ENCODE measurements around the gene OR10H4.
"Not testable (repeated sequence)": the region's sequence is repeated elsewhere in the genome, so short reads cannot be mapped to it uniquely, and the experiment has no call there.

Gene OR10H4, protein sequence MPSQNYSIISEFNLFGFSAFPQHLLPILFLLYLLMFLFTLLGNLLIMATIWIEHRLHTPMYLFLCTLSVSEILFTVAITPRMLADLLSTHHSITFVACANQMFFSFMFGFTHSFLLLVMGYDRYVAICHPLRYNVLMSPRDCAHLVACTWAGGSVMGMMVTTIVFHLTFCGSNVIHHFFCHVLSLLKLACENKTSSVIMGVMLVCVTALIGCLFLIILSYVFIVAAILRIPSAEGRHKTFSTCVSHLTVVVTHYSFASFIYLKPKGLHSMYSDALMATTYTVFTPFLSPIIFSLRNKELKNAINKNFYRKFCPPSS

GRCh38 chr19:15948223-15949058 lies at the start of gene OR10H4:
OR10H4 (plus strand) TSS chr19:15949008; CDS start chr19:15949008, 0 bp downstream.
- DNase-seq, result no peak

DNA sequence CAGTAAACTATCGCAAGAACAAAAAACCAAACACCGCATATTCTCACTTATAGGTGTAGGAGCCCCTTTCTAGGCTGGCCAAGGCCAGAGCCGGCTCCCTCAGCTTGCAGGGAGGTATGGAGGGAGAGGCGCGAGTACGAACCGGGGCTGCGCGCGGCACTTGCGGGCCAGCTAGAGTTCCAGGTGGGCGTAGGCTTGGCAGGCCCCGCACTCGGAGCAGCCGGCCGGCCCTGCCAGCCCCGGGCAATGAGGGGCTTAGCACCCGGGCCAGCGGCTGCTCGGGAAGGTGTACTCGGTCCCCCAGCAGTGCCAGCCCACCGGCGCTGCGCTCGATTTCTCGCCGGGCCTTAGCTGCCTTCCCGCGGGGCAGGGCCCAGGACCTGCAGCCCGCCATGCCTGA lies 49.2 kb upstream of the OR10H4 start:
- DNase-seq, result not testable (repeated sequence)

GRCh38 chr19:15900032-15900431 lies 48.8 kb upstream of the OR10H4 start:
- not testable (repeated sequence) for DNase-seq

DNA sequence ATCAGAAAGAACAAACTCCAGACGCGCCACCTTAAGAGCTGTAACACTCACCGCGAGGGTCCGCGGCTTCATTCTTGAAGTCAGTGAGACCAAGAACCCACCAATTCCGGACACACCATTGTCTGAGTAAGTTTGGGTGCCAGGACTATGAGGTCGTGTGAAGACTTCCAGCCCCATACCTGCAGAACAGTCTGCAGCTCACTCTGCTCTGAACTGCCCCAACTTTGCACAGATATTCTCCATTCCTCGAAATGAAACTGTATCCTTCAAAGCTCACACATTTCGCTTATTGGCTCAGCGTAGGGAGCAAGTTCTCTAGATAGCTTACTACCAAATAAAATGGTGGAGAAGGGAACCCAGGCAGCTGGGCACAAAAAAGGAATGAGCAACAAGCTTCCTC lies 48.3 kb upstream of the OR10H4 start:
- no peak for DNase-seq

GRCh38 chr19:15902254-15902653 lies 46.6 kb upstream of the OR10H4 start:
- DNase-seq, result no peak

GRCh38 chr19:15902898-15903297 lies 45.9 kb upstream of the OR10H4 start:
- not testable (repeated sequence) for DNase-seq

DNA sequence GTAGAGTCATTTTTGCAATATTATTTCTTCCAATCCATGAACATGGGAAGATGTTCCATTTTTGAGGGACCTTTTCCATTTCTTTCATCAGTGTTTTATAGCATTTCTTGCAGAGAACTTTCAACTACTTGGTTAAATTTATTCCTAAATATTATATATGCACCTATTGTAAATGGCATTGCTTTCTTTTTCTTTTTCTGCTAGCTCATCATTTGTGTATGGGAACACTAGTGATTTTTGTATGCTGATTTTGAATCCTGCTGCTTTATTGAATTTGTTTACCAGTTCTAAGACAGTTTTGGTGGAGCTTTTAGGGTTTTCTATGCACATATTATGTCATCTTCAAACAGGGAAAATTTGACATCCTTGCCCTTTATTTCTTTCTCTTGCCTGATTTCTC lies 43.8 kb upstream of the OR10H4 start:
- DNase-seq, result no peak

DNA sequence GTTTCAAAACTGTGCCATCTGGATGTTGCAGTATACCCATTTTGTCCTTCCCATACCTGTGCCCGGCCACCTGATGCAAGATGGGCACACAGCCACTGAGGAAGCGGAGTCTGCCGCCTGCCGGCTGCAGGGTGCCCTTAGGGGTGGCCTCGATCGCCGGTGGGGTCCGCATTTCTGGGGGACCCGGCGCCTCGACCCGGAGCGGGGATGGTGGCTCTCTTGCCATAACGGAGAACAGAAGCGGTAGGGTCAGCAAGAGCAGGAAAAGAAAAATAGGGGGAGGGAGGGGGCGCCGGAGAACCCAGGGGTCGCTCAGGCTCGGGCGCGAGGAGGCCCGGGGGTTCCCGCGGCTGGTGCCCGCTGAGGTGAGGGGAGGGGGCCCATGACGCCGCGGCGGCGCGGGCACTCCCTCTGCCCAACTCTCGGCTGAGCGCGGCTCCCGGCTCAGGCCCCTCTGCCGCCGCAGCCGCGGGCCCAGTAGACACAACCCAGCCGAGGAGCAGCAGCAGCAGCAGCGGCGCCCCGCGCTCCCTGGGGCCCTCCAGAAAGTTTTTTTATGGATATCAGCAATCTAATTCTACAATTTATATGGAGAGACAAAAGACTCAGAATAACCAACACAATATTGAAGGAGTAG lies 37.1 kb upstream of the OR10H4 start:
- DNase-seq, result no peak

DNA sequence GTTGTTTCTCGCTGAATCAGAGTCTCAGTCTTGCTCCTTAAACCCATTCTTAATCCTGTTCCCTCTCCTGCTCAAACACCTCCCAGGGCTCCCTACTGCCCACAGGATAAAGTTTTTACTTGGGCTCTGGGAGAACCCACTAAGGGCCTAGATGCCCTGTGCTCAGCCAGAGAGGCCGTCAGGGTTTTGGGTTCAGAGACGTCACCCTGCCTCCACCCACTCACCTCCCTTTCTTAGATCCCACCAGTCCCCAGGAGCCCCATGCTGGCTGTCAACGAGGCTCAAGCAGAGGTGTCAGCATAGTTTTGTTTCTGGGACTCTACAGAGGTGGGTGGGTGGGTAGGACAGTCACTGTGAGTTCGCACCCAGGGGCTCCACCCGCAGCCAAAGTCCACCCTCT lies 35.4 kb upstream of the OR10H4 start:
- DNase-seq, result no peak

DNA sequence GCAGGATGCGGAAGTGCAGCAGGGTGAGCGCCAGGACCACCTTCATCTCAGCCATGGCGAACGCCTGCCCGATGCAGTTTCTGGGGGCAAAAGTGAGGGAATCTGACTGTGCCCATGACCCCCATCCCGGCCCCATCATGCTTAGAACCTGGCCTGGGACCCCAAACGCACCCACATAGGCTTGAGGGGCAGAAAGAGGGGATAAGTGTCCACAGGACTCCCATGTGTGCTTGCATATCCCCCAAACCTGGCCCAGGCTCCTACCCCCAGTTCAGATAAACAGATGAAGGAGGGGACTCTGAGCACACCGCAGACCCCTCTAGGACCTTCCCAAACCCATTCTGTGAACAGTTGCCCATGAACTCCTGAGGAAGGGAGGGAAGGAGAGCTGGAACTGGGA lies 35.0 kb upstream of the OR10H4 start:
- DNase-seq, result no peak

GRCh38 chr19:15915109-15915508 lies 33.7 kb upstream of the OR10H4 start:
- DNase-seq, result no peak

DNA sequence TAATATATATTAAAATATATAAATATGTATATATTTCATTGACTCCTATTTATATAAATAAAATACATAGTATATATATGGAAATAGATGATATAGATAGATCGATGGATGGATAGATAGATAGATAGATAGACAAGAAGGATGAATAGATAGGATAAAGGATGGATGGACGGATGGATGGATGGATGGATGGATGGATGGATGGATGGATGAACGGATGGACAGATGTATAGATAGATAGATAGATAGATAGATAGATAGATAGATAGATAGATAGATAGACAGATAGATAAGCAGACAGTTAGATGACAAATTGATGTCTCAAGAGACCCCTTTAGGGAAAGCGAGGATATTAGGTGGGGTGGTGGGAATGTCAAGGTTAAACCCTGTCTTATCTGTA lies 29.6 kb upstream of the OR10H4 start:
- no peak for DNase-seq

DNA sequence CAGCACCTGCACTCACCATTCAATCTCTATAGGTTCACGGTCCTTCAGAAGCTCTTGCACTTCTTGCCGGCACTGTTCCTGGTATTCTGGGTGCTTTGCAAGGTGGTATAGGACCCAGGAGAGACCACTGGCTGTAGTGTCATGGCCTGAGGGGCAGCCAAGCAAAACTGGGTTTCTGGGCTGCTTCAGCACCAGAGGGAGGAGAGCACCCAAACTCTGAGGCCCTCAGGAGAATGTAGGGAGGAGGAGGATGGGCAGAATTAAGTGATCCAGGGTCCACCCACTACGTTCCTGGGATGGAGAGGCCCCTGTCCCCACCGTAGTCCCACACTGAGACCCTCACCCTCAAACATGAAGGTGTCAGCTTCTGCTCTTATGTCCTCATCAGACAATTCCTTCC lies 26.8 kb upstream of the OR10H4 start:
- no peak for DNase-seq

DNA sequence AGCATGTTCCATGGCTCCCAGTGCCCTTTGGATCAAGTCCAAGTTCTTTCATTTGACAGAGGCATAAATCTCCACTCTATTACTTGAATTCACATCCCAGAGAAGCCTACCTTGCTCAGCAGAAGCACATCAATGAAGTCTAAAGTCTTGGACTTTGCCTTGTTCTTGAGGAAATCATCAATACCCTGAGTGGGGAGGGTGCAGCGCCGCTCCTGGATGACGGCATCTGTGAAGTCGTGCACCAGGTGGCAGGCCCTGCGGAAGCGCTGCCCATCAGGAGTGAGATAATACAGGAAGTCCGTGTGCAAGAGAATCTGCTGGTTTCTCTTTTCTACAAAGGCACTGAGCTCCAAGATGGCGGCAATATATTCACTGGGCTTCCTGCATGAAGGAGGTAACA lies 25.1 kb upstream of the OR10H4 start:
- DNase-seq, result no peak

DNA sequence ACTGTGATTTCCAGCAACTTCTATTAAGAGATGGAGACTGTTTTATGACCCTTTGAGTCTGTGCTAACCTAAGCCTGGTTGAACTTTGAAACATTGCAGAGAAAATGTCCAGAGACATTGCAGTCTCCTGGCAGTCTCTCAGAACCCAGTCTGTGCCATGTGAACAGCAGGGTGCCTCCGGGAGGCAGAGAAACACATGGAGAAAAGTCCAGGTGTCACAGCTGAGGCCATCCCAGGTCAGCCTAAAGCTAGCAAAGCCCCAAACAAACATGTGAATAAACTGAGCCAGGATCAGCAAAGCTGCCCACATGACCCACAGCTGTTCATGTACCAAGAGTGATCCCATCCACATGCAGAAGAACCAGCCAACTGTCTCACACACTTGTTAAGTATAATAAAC lies 22.3 kb upstream of the OR10H4 start:
- no peak for DNase-seq

- DNase-seq, result no peak
These were observed 20.5 kb upstream of the OR10H4 start for GRCh38 chr19:15928321-15928720.

- not testable (repeated sequence) for DNase-seq
These were observed 15.0 kb upstream of the OR10H4 start for GRCh38 chr19:15933761-15934331.

GRCh38 chr19:15934332-15935078 lies 14.3 kb upstream of the OR10H4 start, which contains the start of gene CYP4F11:
CYP4F11 (minus strand) TSS chr19:15934529; CDS start chr19:15934408, 121 bp downstream.
- no peak for DNase-seq

DNA sequence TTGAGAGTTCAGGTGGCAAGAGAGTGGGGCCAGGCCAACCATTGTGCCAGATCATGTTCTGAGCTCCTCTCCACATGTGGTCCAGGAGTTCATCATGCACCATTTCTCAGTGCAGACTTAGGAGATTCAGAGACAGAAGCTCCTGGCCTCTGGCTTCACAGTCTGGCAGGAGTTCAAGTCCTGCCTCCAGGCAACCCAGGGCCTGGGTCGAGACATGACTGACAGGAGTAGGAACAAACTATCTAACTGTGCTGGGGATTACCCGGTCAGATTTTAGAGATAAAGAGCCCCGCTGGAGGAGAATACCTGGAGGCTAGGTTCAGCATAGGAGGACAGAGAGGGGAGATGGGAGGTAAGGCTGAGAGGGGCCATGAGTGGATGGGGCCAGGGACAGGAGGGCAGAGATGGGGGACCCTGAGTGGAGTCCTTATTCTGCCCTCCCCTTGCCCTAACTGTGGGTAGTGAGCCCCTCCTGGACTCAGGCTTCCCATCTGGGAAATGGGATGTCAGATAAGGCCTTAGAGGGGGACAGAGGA lies 13.6 kb upstream of the OR10H4 start:
- DNase-seq, result no peak

DNA sequence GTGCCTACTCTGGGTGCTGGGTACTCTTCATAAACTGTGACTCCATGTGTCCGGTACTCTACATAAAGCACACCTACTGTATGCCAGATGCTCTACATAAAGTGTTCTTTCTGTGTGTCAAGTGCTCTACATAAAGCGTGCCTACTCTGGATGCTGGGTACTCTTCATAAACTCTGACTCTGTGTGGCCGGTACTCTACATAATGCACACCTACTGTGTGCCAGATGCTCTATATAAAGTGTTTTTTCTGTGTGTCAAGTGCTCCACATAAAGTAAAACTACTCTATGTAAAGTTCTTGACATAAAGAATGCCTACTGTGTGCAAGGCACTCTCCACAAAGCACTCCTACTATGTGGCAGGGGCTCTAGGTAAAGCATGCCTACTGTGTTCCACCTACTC lies 12.6 kb upstream of the OR10H4 start:
- no peak for DNase-seq

DNA sequence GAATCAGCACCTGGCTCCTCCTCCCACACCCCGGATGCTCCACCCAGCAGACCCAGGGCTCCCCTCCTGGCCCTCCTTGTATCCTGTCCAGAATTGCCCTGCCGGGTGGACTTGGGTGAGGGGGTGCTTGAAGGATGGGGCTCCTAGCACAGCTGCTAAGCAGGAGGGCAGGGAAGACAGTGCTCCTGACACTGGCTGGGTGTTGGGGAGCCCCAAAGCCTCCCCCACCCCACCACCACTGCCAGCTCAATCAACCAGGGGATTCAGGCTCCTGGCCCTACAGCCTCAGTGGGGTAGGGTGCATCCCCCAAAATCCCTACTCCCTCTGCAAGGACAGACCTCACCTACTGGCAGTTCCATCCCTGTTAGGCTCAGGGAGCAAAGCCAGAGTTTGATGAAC lies 11.9 kb upstream of the OR10H4 start:
- no peak for DNase-seq

DNA sequence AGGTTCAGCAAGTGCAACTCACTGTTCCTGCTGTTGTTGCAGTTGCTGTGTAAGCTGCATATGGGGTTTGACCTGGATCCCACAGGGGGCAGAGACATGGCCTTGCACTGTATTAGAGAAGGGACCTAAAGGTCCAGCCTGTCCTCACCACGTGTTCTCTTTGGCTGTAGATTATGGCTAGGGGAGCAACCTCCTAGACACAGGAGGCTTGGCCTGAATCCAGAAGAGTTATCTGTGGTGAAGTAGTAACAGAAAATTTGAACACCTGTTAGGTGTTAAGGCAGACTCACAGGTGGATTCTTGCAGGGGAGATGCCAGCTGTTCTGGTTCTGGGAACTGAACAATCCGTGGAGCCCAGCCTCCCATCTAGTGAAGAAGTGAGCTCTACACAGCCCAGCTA lies 11.0 kb upstream of the OR10H4 start:
- DNase-seq, result no peak

All from activated CD4-positive, alpha-beta T cell treated with anti-CD3 and anti-CD28 coated beads, Interleukin-2, amount 50 U/mL, for 1 hour (primary cell).